Uterus (tissue), 4 donors: ENCODE results near the gene ITGB5. TPM values are rescaled to one million over a fixed set of nuclear protein-coding genes. Genes with fewer than 3 reads are reported as not detected.
"Not testable (repeated sequence)": the region's sequence is repeated elsewhere in the genome, so short reads cannot be mapped to it uniquely, and the experiment has no call there.

ENCODE experiments used
- DNase-seq, 2 donors: peaks; one replicate each; pipeline ENCODE4 v3.0.0-alpha.2; 2019 to 2020
- H3K27ac ChIP-seq, 2 donors: fragments of 200-600 bp; sonication (generic); 1 replicate in 1 of 2; 2 replicates in 1 of 2; pipeline ENCODE4 v1.5.1; 2016 to 2018
- H3K27me3 ChIP-seq, 2 donors: fragments of 200-600 bp; sonication (generic); one replicate each; pipeline ENCODE4 v1.5.1; 2018 to 2019; ENCODE audit warnings: control low read depth in 1 of 2
- H3K36me3 ChIP-seq, 2 donors: fragments of 200-600 bp; sonication (generic); one replicate each; pipeline ENCODE4 v1.5.1; 2019; ENCODE audit warnings: control low read depth in 1 of 2
- H3K4me1 ChIP-seq, 2 donors: fragments of 200-600 bp; sonication (generic); one replicate each; pipeline ENCODE4 v1.5.1; 2018 to 2019; ENCODE audit warnings: control low read depth in 1 of 2
- H3K4me3 ChIP-seq, 2 donors: fragments of 200-600 bp; sonication (generic); 1 replicate in 1 of 2; 2 replicates in 1 of 2; pipeline ENCODE4 v1.5.1; 2018 to 2019; ENCODE audit warnings: mild to moderate bottlenecking in 1 of 2
- H3K9me3 ChIP-seq, 2 donors: fragments of 200-600 bp; sonication (generic); one replicate each; pipeline ENCODE4 v1.5.1; 2019; ENCODE audit warnings: control low read depth in 1 of 2
- CTCF ChIP-seq, 4 experiments: fragments of 200-600 bp in 2 of 4; fragments of 450-650 bp in 2 of 4; sonication (generic) in 2 of 4; IDR thresholded peaks; one replicate each; pipeline ENCODE4 v1.5.1; 2016 to 2019; ENCODE audit warnings: antibody characterized with exemption in 4 of 4, mild to moderate bottlenecking in 2 of 4, moderate library complexity in 1 of 4
- POLR2A ChIP-seq, 2 donors: fragments of 450-650 bp; IDR thresholded peaks; one replicate each; pipeline ENCODE4 v1.6.1; 2016; ENCODE audit warnings: antibody characterized with exemption in 2 of 2, mild to moderate bottlenecking in 1 of 2, moderate library complexity in 1 of 2
- intact Hi-C: fragments of 100-400 bp; cut with DNase I; formaldehyde crosslinking; loops from one replicate; pipeline ENCODE4 v1.15.1; 2023; ENCODE audit warnings: low total_unique reads
- total RNA-seq, 4 donors: library from RNA; depleted of rRNA in 3 of 4; stranded (reverse); fragments of >200 nt in 3 of 4; gene quantifications; one replicate each; pipeline versions ENCODE4 v1.1.0 to v1.2.4, GENCODE V29; 2014 to 2023
- donor health status: DM: yes; HTN: yes; CAD: no.

The ITGB5 gene
- total RNA-seq, 4 donors from 2014 or later: 28.7 to 106 (median 71.6) TPM

DNA sequence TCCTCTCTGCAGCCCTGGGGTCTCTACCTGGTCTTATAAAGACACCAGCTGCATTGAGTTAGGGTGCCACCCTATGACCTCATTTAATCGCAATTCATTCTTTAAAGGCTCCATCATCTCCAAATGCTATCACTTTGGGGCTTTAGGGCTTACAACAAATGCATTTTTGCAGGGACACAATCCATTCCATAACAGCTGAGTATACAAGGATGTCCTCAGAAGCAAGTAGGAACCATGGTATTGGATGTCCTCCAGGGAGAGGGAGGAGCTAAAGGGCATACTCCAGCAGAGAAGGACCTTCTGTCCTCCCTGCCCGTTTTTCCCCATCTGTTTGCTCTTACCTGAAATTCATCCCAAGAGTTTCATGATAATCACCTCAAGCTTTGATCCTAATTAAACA lies 126.6 kb downstream of the ITGB5 start:
- no peaks in the 10 kb centered on the region for H3K9me3 ChIP-seq
- TF ChIP-seq CTCF (IDR thresholded peaks at IDR 0.05): no peak
- no peak for TF ChIP-seq POLR2A (IDR thresholded peaks at IDR 0.05)
- no peak overlapping the region for H3K27ac ChIP-seq
- no peak for DNase-seq
- intact Hi-C loops: loop anchor here (5.0 kb wide), 1 partner anchor 142 kb away; no protein-coding TSS in a partner anchor
- H3K36me3 ChIP-seq: no peaks in the 10 kb centered on the region
- H3K4me3 ChIP-seq: no peak overlapping the region
- no peaks in the 10 kb centered on the region for H3K27me3 ChIP-seq
- H3K4me1 ChIP-seq: no peaks in the 10 kb centered on the region

- TF ChIP-seq POLR2A (IDR thresholded peaks at IDR 0.05) (no peak), CTCF (IDR thresholded peaks at IDR 0.05) (no peak)
- Histone ChIP-seq H3K9me3 (no peaks in the 10 kb centered on the region), H3K4me3 (no peak overlapping the region), H3K27me3 (no peaks in the 10 kb centered on the region), H3K27ac (no peak overlapping the region), H3K4me1 (no peaks in the 10 kb centered on the region), H3K36me3 (no peaks in the 10 kb centered on the region)
- intact Hi-C loops: loop anchor here (5.0 kb wide), 1 partner anchor 142 kb away; no protein-coding TSS in a partner anchor
- no peak for DNase-seq
Measured at GRCh38 chr3:124759666-124760401, 127.3 kb downstream of the ITGB5 start.

DNA sequence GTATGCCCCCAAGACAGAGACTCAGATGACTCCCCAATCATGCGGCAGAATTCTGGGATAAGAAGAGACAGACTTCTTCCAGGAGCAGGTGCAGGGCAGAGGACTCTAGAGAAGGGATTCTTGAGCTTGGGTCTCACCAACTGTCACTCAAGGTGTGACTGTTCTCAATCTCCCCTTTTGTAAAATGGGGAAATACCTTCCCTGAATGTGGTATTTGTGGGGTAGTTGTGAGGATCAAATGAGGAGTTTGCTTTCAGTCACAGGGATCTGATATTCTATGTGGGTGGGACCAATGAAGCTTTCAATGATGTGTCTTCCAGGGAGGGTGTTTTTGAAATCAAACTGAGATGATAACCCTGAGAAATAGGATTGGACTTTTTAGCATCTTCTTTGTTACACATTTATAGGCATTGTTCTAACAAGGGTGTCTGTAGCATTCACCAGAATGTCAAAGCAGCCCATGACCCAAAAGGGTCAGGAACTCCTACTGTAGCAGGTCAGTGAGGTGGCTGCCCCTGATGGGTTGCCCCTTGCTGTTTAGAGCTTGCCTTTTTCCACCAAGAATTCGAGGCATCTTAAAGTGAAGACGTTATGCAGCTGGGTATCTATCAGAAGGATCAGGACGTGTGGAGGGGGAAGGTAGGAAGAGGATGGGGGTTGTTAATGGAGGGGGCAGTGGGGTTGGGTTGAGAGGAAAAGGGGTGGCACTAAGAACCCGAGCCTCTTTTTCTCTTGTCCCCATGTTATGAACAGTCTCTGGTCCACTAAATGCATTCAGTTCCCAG lies 128.1 kb downstream of the ITGB5 start:
- no peaks in the 10 kb centered on the region for H3K4me1 ChIP-seq
- no peak for TF ChIP-seq POLR2A (IDR thresholded peaks at IDR 0.05)
- no peak for TF ChIP-seq CTCF (IDR thresholded peaks at IDR 0.05)
- H3K36me3 ChIP-seq: no peaks in the 10 kb centered on the region
- no peaks in the 10 kb centered on the region for H3K27me3 ChIP-seq
- no peak for DNase-seq
- no peak overlapping the region for H3K4me3 ChIP-seq
- intact Hi-C loops: no loop called here
- no peak overlapping the region for H3K27ac ChIP-seq
- H3K9me3 ChIP-seq: no peaks in the 10 kb centered on the region

GRCh38 chr3:124757926-124758325 lies 129.2 kb downstream of the ITGB5 start:
- H3K4me3 ChIP-seq, H3K27me3 ChIP-seq, intact Hi-C loops, H3K36me3 ChIP-seq, DNase-seq, H3K4me1 ChIP-seq, H3K9me3 ChIP-seq, H3K27ac ChIP-seq: not testable (repeated sequence)

GRCh38 chr3:124752051-124752450 lies 135.1 kb downstream of the ITGB5 start:
- intact Hi-C loops: no loop called here
- DNase-seq: no peak
- no peaks in the 10 kb centered on the region for H3K4me1 ChIP-seq

More at GRCh38 chr3:124752051-124752450, 135.1 kb downstream of the ITGB5 start:
- Histone ChIP-seq H3K9me3 (no peaks in the 10 kb centered on the region), H3K36me3 (no peaks in the 10 kb centered on the region), H3K27me3 (no peaks in the 10 kb centered on the region), H3K4me3 (no peak overlapping the region), H3K27ac (no peak overlapping the region)
- TF ChIP-seq CTCF (IDR thresholded peaks at IDR 0.05) (no peak), POLR2A (IDR thresholded peaks at IDR 0.05) (no peak)
